SU-DHL-6 (cell line): Measurements from ENCODE around the gene ARSB.

Source experiments
- CTCF ChIP-seq: fragments of 200-600 bp; sonication (generic); IDR thresholded peaks from one replicate; pipeline ENCODE4 v1.5.1; 2017; ENCODE audit warnings: antibody characterized with exemption, mild to moderate bottlenecking, low read length, moderate library complexity; ENCODE audit not compliant: insufficient read depth, poor library complexity, severe bottlenecking
- EZH2phosphoT487 ChIP-seq: fragments of 200-600 bp; sonication (generic), shearing (Covaris generic); conservative IDR thresholded peaks from 2 replicates; pipeline ENCODE4 v1.6.1; 2018; ENCODE audit warnings: mild to moderate bottlenecking, antibody characterized with exemption, low read length, moderate library complexity, mixed read lengths

- no peak for TF ChIP-seq CTCF
- TF ChIP-seq EZH2phosphoT487: no peak
Measured at GRCh38 chr5:78746021-78746770, 238.9 kb downstream of the ARSB start.
